ENCODE results near the gene ITPK1.

DNA sequence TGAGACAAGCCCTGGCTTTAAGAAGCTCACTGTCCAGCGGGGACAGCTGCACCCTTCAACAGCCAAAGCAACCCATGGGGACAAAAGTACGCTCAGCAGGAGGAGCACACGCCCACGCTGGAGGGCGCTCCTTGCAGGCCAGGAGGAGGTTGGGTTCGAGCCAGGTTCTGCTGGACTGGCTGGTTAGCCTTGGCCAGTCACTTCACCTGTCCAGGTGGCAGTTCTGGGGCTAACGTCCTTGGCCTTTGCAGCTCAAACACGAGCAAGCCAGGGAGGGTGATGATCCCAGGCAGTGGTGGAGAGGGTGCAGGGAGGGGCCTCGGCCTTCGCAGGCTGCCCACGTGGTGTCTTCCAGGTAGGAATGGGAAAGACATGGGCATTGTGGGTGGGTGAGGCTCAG lies 179.6 kb downstream of the ITPK1 start:
- TF ChIP-seq PHF8 (IDR thresholded peaks at IDR 0.05; ENCODE audit: borderline replicate concordance, low read depth): no peak
- TF ChIP-seq, protein P1, sequence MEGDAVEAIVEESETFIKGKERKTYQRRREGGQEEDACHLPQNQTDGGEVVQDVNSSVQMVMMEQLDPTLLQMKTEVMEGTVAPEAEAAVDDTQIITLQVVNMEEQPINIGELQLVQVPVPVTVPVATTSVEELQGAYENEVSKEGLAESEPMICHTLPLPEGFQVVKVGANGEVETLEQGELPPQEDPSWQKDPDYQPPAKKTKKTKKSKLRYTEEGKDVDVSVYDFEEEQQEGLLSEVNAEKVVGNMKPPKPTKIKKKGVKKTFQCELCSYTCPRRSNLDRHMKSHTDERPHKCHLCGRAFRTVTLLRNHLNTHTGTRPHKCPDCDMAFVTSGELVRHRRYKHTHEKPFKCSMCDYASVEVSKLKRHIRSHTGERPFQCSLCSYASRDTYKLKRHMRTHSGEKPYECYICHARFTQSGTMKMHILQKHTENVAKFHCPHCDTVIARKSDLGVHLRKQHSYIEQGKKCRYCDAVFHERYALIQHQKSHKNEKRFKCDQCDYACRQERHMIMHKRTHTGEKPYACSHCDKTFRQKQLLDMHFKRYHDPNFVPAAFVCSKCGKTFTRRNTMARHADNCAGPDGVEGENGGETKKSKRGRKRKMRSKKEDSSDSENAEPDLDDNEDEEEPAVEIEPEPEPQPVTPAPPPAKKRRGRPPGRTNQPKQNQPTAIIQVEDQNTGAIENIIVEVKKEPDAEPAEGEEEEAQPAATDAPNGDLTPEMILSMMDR (IDR thresholded peaks at IDR 0.05): no peak
- no peak for TF ChIP-seq POLR2A (IDR thresholded peaks at IDR 0.05; ENCODE audit: low read length)
